ENCODE measurements around the gene SEPTIN11. TPM values are rescaled to one million over a fixed set of nuclear protein-coding genes. Genes with fewer than 3 reads are reported as not detected.
A peak's percentile ranks its signal among the peaks of the same experiment; 100 is the strongest.

SEPTIN11 gene
- total and polyA plus RNA-seq, 2 experiments from 2014 or later: 488 to 867 TPM

DNA sequence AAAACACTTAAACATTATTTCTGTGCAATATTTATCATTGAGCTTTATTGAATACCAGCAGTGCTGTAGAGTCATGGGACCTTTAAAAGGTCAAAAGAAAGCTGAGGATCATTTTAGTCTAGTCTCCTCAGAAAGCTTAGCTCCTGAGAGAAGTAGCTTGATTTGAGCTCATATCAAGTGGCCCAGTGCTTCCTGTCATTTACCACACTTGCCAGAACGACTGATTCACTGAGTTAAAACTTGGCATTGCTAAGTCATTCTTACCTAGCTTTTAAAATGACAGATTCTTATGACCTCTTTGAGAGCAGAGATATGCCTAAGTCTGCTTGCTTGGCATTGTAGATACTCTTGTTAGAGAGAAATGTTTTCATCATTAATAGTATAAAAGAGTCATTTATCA, 15.2 kb downstream of the SEPTIN11 start:
- peaks cover 45% of the 10 kb centered on the region for H3K36me3 ChIP-seq (ENCODE audit: low read depth)
- no peak overlapping the region for H2AFZ ChIP-seq
- no peaks in the 10 kb centered on the region for H3K27me3 ChIP-seq (replicated peaks; ENCODE audit: insufficient read depth)
- H3K9me3 ChIP-seq (ENCODE audit: low read depth): no peaks in the 10 kb centered on the region
- peaks cover 78% of the 10 kb centered on the region for H3F3A ChIP-seq (ENCODE audit: insufficient read depth)
- peaks cover 100% of the 10 kb centered on the region for H3K79me2 ChIP-seq (ENCODE audit: insufficient read depth)
- no peak overlapping the region for H3K27ac ChIP-seq
- in situ Hi-C loops (cut with MboI): no loop called here
- peaks cover 39% of the 10 kb centered on the region for H4K20me1 ChIP-seq (ENCODE audit: insufficient read depth)
- H3K4me2 ChIP-seq (ENCODE audit: unreplicated experiment): no peak overlapping the region
- no peak overlapping the region for H3K9ac ChIP-seq
- WGBS, 2 experiments (ENCODE audit: low coverage in 1 of 2, low lambda C conversion rate in 2 of 2, missing lambda C conversion rate in 2 of 2): 0 to 23% methylated on average over 1 of the region's 1 CpG
- TF ChIP-seq EZH2 (IDR thresholded peaks at IDR 0.05; ENCODE audit: insufficient read depth, poor library complexity, severe bottlenecking) (no peak), EZH2phosphoT487 (IDR thresholded peaks at IDR 0.05; ENCODE audit: insufficient read depth, low read depth) (no peak)
- peaks cover 44% of the 10 kb centered on the region for H3K4me1 ChIP-seq (ENCODE audit: insufficient read depth)
- no peak for DNase-seq
- no peak overlapping the region for H3K4me3 ChIP-seq
- H3K9me2 ChIP-seq (ENCODE audit: insufficient read depth): no peaks in the 10 kb centered on the region

DNA sequence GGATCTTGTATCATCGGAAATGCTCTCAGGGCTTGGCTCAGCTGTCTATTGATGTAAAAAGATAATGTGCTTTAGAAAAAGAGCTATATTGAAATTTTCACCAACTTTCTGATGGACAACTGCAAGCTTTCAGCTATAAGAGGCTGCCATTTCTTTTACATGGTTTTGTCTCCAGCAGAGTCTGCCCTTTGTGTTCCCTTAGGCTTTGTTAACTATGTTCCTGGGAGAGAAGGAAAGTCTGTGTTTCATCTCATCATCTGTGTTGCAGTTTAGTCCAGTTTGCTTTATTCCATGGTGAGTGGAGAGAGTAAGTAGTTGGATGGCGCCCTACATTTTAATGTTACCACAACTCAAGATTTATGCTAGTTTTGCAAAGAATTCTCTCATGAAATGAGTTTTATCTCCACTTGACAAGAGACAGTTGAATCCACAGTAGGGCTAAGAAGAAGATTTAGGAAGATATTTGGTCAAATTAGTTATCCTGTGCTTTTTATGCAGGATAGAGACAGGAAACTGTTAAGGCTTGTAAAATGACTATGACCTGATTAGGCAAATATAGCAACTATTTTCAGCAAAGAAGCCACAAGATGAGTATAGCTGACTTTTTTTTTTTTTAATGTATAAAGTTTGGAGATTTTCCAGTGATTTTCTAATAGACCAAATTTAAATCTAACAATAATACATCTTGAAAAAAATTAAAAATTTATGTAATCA, 16.5 kb downstream of the SEPTIN11 start:
- in situ Hi-C loops (cut with MboI): no loop called here
- TF ChIP-seq EZH2 (IDR thresholded peaks at IDR 0.05; ENCODE audit: insufficient read depth, poor library complexity, severe bottlenecking) (no peak), EZH2phosphoT487 (IDR thresholded peaks at IDR 0.05; ENCODE audit: insufficient read depth, low read depth) (no peak)
- H3K9ac ChIP-seq: no peak overlapping the region
- peaks cover 100% of the 10 kb centered on the region for H3K79me2 ChIP-seq (ENCODE audit: insufficient read depth)
- 93 to 96% methylated on average over 2 of the region's 2 CpGs for WGBS, 2 experiments (ENCODE audit: low coverage in 1 of 2, low lambda C conversion rate in 2 of 2, missing lambda C conversion rate in 2 of 2)
- peaks cover 44% of the 10 kb centered on the region for H4K20me1 ChIP-seq (ENCODE audit: insufficient read depth)
- no peaks in the 10 kb centered on the region for H3K9me3 ChIP-seq (ENCODE audit: low read depth)
- H3K27ac ChIP-seq: peak overlapping the region; percentile 9
- peaks cover 78% of the 10 kb centered on the region for H3F3A ChIP-seq (ENCODE audit: insufficient read depth)
- H3K9me2 ChIP-seq (ENCODE audit: insufficient read depth): no peaks in the 10 kb centered on the region
- no peak for DNase-seq
- H3K36me3 ChIP-seq (ENCODE audit: low read depth): peaks cover 44% of the 10 kb centered on the region
- no peak overlapping the region for H3K4me3 ChIP-seq
- H3K27me3 ChIP-seq (replicated peaks; ENCODE audit: insufficient read depth): no peaks in the 10 kb centered on the region
- H2AFZ ChIP-seq: no peak overlapping the region
- H3K4me1 ChIP-seq (ENCODE audit: insufficient read depth): peaks cover 44% of the 10 kb centered on the region
- H3K4me2 ChIP-seq (ENCODE audit: unreplicated experiment): no peak overlapping the region

DNA sequence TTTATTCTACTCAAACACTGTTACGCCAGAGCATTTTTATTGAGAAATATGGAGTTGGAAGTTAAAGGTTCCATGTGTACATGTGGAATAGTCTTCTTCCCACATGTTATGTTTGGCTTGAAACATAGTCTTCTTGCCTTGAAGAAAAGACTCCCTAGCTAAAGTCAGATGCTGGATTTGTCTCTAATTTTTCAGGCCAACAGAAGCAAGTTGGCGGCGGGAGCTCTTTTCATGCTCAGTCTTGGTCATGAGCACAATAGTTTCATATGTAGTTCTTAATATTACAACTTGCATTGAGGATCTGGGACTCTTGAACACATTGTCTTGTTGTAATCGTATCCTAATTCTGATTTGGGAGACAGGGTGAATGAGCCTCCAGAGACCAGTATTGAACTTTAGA, 19.4 kb downstream of the SEPTIN11 start:
- Histone ChIP-seq H3K27ac (peak overlapping the region; percentile 16; the same call in 1 of the 2 replicates), H3K27me3 (replicated peaks; ENCODE audit: insufficient read depth) (no peaks in the 10 kb centered on the region), H3K79me2 (ENCODE audit: insufficient read depth) (peaks cover 100% of the 10 kb centered on the region), H3K9me2 (ENCODE audit: insufficient read depth) (no peaks in the 10 kb centered on the region), H2AFZ (no peak overlapping the region), H3K9ac (no peak overlapping the region), H3F3A (ENCODE audit: insufficient read depth) (peaks cover 74% of the 10 kb centered on the region), H3K9me3 (ENCODE audit: low read depth) (no peaks in the 10 kb centered on the region), H3K36me3 (ENCODE audit: low read depth) (peaks cover 64% of the 10 kb centered on the region), H3K4me1 (ENCODE audit: insufficient read depth) (peaks cover 38% of the 10 kb centered on the region), H3K4me2 (ENCODE audit: unreplicated experiment) (no peak overlapping the region), H4K20me1 (ENCODE audit: insufficient read depth) (peaks cover 41% of the 10 kb centered on the region), H3K4me3 (no peak overlapping the region)
- no peak for DNase-seq
- TF ChIP-seq EZH2phosphoT487 (IDR thresholded peaks at IDR 0.05; ENCODE audit: insufficient read depth, low read depth) (no peak), EZH2 (IDR thresholded peaks at IDR 0.05; ENCODE audit: insufficient read depth, poor library complexity, severe bottlenecking) (no peak)
- in situ Hi-C loops (cut with MboI): no loop called here
- 57 to 59% methylated on average over 4 of the region's 4 CpGs for WGBS, 2 experiments (ENCODE audit: low coverage in 1 of 2, low lambda C conversion rate in 2 of 2, missing lambda C conversion rate in 2 of 2)

DNA sequence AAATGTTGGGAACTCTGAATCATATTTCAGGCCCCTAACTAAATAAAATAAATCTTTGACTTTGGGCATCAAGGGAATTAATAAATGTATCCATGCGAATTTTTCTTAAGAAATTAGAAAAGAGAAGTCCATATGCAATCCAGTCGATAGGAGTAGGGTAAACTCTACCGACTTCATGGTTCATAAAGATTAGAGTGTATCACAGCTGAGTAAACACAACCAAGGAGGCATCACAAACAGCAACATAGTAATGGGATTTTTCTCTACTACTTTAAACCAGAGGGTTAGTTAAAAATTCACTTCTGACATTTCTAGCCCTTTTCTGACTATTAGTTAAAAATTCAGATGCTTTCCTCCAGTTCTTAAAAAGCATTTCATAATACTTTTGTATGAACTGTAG, 19.9 kb downstream of the SEPTIN11 start:
- DNase-seq: no peak
- Histone ChIP-seq H3F3A (ENCODE audit: insufficient read depth) (peaks cover 70% of the 10 kb centered on the region), H3K27me3 (replicated peaks; ENCODE audit: insufficient read depth) (no peaks in the 10 kb centered on the region), H3K9me2 (ENCODE audit: insufficient read depth) (no peaks in the 10 kb centered on the region), H3K36me3 (ENCODE audit: low read depth) (peaks cover 64% of the 10 kb centered on the region), H3K4me2 (ENCODE audit: unreplicated experiment) (no peak overlapping the region), H3K27ac (peak overlapping the region; percentile 16; the same call in 1 of the 2 replicates), H3K9ac (no peak overlapping the region), H3K9me3 (ENCODE audit: low read depth) (no peaks in the 10 kb centered on the region), H2AFZ (no peak overlapping the region), H3K4me1 (ENCODE audit: insufficient read depth) (peaks cover 43% of the 10 kb centered on the region), H3K4me3 (no peak overlapping the region), H4K20me1 (ENCODE audit: insufficient read depth) (peaks cover 42% of the 10 kb centered on the region), H3K79me2 (ENCODE audit: insufficient read depth) (peaks cover 100% of the 10 kb centered on the region)
- 68 to 81% methylated on average over 3 of the region's 3 CpGs for WGBS, 2 experiments (ENCODE audit: low coverage in 1 of 2, low lambda C conversion rate in 2 of 2, missing lambda C conversion rate in 2 of 2)
- TF ChIP-seq EZH2 (IDR thresholded peaks at IDR 0.05; ENCODE audit: insufficient read depth, poor library complexity, severe bottlenecking): no peak
- no peak for TF ChIP-seq EZH2phosphoT487 (IDR thresholded peaks at IDR 0.05; ENCODE audit: insufficient read depth, low read depth)
- in situ Hi-C loops (cut with MboI): no loop called here
